GM19324 (cell line): ENCODE measurements around the gene MBOAT7.
A peak's percentile ranks its signal among the peaks of the same experiment; 100 is the strongest.
"Not testable (repeated sequence)": the region's sequence is repeated elsewhere in the genome, so short reads cannot be mapped to it uniquely, and the experiment has no call there.

Source experiments
- ATAC-seq: cut with Tn5 transposase; IDR thresholded peaks from one replicate; pipeline ENCODE4 v1.9.1; 2021; ENCODE audit warnings: mild to moderate bottlenecking, moderate library complexity; ENCODE audit not compliant: unreplicated experiment, low FRiP score

MBOAT7 gene, protein sequence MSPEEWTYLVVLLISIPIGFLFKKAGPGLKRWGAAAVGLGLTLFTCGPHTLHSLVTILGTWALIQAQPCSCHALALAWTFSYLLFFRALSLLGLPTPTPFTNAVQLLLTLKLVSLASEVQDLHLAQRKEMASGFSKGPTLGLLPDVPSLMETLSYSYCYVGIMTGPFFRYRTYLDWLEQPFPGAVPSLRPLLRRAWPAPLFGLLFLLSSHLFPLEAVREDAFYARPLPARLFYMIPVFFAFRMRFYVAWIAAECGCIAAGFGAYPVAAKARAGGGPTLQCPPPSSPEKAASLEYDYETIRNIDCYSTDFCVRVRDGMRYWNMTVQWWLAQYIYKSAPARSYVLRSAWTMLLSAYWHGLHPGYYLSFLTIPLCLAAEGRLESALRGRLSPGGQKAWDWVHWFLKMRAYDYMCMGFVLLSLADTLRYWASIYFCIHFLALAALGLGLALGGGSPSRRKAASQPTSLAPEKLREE

GRCh38 chr19:54189145-54189734, at the start of gene MBOAT7:
TSS of gene MBOAT7 (minus strand) at chr19:54189580. CDS start at chr19:54188508, 1,072 bp downstream.
- peak; percentile 19 for ATAC-seq

DNA sequence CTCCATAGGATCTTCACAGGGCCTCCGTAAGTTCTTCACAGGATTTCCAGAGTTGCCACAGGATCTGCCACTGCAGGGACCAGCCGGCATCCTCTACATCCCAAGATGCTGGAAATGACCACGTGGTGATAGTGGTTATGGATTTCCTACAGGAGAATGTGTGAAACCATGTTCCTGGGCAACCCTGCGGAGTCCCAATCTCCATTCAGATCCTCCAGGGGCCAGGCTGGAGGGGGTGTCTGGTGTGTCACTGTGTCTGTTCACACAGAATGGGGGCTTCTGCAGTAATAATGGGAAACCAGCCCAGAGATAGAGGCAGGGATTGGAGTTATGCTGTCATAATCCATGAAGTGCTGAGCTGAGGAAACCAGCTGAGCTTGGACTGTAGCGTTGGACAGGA, 44.6 kb upstream of the MBOAT7 start:
- ATAC-seq = no peak

- peak; percentile 63 for ATAC-seq
Measured at GRCh38 chr19:54231077-54231931, 41.9 kb upstream of the MBOAT7 start.

DNA sequence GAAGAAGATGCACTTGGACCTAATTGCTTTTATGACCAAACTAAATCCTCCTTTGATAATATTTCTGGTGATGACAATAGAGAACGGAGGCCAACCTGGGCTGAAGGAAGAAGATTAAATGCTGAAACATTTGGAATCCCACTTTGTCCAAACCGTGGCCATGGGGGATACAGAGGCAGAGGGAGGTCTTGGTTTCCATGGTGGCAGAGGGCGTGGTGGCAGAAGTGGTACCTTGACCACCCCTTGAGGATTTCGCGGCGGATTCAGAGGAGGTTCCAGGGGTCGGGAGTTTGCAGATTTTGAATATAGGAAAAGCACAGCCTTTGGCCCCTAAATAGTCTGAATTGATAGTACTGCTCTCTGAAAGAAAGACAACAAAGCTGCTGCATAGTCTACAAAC, 40.7 kb upstream of the MBOAT7 start:
- ATAC-seq = no peak

DNA sequence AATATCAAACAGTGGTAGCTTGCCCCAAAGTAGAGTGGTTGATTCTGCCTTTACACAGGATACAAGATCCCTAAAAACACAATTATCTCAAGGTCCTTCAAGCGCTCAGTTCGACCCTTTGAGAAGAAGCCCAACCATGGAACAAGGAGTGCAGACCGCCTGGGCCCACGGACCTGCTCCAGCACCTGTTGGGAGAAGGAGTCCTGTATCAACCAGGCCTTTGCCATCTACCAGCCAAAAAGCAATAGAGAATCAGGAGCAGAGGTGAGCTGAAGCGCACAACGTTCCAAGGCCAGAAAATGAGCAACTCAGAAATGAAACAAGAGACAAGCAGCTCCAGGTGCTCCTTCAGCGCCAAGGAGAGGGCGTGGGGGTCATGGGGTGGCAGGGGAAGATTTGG, 39.8 kb upstream of the MBOAT7 start:
- no peak for ATAC-seq

DNA sequence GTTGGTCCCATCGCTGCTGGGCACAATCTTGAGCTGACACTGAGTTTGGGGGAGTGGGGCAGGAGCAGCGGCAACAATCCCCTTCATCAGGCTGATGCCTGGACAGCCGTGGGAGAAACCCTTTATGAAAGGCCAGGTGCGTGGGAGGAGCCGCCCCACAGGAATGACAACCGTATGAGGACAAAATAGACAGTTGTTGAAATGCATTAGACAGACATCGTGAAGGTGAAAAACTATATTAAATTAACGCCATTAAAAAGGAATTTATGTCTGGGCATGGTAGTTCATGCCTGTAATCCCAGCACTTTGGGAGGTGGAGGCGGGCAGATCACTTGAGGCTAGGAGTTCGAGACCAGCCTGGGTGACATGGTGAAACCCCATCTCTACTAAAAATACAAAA, 35.2 kb upstream of the MBOAT7 start:
- not testable (repeated sequence) for ATAC-seq

DNA sequence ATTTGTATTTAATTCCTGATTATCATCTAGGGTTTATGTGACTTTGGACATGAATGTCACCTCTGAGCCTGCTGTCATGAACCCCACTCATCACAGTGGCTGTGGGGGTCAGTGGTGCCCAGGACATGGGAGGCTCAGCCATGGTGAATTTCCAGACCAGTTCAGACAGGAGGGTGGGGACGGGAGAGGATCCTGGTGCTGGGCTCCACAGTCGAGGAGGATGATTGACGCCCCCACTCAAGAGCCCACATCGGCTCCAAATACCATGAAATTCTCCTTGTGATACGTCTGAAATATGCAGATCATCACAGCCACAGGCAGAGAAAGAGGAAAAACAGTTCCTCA, 34.5 kb upstream of the MBOAT7 start:
- not testable (repeated sequence) for ATAC-seq

DNA sequence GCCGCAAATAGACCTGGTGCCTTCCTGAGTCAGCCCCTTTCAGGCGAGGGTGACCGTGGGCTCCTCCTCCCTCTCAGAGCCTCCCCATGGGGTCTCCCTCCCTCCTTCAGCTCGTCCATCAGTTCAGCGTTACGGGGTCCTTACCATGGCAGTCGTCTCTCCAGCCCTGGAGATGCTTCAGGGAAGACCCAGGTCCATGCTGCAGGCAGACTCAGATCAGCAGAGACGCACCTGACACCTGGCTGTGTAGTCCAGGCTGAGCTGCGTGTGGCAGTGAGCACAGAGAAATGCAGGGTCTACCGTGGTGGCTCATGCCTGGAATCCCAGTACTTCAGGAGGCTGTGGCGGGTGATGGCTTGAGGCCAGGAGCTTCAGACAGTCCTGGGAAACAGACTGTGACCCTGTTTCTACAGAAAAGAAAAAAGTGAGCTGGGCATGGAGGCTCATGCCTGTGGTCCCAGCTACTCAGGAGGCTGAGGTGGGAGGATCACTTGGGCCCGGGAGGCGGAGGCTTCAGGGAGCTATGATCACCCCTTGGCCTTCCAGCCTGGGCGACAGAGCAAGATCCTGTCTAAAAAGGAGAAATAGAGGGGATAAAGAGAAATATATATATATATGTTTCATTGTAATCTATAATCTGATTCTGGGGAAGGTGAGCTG, 34.0 kb upstream of the MBOAT7 start:
- ATAC-seq = not testable (repeated sequence)

DNA sequence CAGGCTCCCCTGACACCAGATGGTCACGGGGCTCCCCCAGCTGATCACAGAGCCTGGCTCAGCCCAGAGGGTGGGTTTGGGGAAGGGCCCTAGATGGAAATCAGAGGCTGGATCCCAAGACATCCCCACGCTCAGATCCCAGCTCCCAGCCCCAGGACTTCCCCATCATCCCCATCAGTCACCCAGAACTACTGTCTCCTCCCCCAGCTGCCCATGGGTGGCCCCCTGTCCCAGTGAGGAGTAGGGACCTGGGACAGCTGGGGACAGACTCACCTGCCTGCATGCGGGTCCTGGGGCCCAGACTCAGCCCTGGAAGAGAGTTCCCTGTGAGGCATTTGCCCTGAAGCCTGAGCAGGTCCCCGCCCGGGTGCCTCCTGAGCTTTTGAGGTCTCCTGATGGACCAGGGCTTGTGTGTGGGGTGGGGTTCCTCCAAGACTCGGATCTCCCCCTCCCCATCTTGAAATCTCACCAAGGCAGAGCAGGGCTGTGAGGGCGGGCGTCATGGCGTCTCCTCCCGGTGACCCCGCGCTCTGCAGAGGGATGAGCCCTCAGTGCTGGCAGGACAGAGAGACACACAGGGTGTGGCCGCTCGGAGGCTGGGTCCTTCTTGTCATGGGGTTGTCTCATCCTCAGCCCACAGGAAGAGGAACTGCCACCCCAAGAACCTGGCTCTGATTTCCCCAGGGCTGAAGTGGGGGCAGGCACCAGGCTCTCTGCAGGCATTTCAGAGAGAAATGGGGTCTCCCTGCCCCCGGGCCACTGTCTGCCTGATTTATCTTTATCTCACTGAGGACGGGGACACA, 33.3 kb upstream of the MBOAT7 start, which contains the start of gene LILRB3:
TSS of gene LILRB3 (minus strand) at position 534 of the 803 bp plus-strand sequence. CDS start at position 503, 31 bp downstream.
- ATAC-seq = not testable (repeated sequence)

DNA sequence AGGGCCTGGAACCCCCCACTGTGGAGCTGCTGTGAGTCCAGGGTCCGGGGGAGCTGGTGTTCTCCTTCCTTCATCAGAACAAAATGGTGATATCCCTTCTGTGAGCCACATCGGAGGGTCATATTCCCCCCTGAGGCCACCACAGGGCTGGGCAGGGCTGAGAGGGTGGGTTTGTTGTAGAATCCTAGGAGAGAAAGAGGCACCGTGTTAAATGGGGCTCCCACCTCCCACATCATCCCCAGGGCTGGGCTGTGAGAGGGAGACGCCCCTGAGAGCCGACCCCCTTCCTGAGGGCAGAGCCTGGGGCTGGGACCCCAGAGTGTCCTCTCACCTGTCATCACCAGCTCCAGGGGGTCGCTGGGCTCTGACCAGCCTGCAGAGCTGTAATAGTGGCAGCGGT, 32.6 kb upstream of the MBOAT7 start:
- ATAC-seq = not testable (repeated sequence)

DNA sequence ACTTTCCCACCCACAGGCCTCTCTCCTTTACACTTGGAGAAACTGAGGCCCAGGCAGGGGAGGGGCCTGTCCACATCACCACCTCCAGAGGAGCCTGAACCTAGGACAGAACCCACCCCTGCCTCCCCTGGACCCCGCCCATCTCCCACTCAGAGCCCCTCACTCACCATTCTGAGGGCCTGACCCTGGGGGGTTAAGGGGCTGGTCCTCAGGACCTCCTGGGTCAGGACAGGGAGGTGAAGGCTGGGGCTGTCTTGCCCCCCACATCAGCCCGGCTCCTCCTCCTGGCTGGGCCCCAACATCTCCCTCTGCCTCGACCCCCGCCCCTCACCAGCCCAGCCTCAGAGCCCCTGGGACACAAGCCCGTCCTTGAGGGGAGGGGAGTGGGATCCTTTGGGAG, 30.3 kb upstream of the MBOAT7 start:
- ATAC-seq = not testable (repeated sequence)

GRCh38 chr19:54218960-54219661, 29.7 kb upstream of the MBOAT7 start:
- no peak for ATAC-seq

GRCh38 chr19:54218259-54218658, 28.9 kb upstream of the MBOAT7 start:
- no peak for ATAC-seq

DNA sequence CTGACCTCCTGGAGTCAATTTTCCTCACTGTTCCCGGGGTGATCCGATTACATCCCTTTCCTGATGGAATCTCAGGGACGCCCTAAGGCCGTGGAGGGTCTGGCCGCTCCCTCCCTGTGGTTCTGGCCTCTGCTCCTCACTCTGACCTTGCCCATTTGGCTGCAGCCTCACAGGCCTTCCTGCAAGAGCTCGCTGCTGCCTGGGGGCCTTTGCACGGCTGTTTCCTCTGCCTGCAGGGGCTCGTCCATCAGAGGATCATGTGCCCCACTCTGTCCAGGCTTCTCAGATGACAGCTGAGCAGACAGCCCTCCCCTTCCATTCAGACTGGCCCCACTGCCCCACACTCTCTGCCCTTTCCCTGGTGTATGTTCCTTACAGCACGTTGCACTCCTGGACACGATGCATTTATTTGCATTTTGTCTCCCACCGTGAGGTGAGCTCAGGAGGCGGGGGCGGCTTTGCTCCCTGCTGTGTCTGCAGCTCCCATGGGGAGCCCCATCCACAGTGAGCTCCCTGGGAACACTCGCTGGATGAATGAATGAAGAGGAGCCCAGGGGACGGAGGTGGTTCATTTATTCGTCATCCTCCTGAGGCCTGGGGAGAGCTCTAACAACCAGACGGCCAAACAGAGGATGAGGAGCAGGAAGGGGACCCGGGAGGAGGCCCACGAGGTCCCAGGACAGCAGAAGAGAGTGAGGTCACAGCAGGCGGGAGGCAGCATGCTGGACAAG, 28.3 kb upstream of the MBOAT7 start:
- not testable (repeated sequence) for ATAC-seq

DNA sequence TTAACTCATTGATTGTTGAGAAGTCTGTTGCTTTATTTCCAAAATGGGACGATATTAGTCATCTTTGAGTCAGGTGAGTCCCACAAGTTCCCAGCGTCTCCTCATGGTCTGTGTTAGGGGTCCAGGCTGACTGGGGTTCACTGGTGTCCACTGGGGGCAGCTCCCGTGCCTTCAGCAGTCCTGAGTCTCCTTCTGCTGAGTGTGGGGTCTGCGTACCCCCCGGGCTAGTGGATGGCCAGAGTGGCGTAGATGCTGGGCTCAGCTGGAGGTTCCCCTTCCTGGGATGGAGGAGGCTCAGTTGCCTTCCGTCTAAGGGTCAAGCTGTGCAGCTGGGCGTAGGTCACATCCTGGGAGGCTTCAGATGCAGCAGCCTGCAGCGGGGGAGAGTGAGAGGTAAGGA, 27.5 kb upstream of the MBOAT7 start:
- no peak for ATAC-seq

DNA sequence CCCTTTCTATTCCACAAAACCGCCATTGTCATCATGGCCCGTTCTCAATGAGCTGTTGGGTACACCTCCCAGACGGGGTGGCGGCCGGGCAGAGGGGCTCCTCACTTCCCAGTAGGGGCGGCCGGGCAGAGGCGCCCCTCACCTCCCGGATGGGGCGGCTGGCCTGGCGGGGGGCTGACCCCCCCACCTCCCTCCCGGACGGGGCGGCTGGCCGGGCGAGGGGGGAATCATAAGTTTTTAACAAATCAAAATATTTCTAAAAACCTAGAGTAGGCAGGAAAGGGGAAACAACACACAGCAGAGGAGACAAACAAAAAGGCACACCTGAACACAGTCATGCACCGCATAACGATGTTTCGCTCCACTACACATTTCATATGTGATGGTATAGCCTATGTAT, 25.4 kb upstream of the MBOAT7 start:
- not testable (repeated sequence) for ATAC-seq

GRCh38 chr19:54214217-54214616, 24.8 kb upstream of the MBOAT7 start:
- not testable (repeated sequence) for ATAC-seq

- no peak for ATAC-seq
Measured at GRCh38 chr19:54211235-54211634, 21.9 kb upstream of the MBOAT7 start.
